ENCODE measurements around the gene DLGAP1. TPM values are rescaled to one million over a fixed set of nuclear protein-coding genes. Genes with fewer than 3 reads are reported as not detected.

The DLGAP1 gene
- total and polyA plus RNA-seq, 10 of the 15 experiments (the other 5 are each of a cell fraction or from before 2014, with no cell fraction given), result 0.23 to 27.6 (median 1.9) TPM

GRCh38 chr18:4299395-4299794 is 155.7 kb downstream of the DLGAP1 start (continued):
- TF ChIP-seq SREBF1 (IDR thresholded peaks at IDR 0.05; ENCODE audit: low read length), result no peak

- ChIA-PET SMC1A (ENCODE audit: uncharacterized antibody, unreplicated experiment) (interaction anchor here (0.8 to 9.2 kb wide), 22 partner anchors 8 to 764 kb away, joined by 3 to 49 read pairs (median 5); no protein-coding TSS in a partner anchor), POLR2A (interaction anchor here (1.0 to 2.5 kb wide), 10 partner anchors 9 to 99 kb away, joined by 3 to 12 read pairs (median 4); no protein-coding TSS in a partner anchor), RAD21 (ENCODE audit: unreplicated experiment) (interaction anchor here (0.9 to 6.0 kb wide), 10 partner anchors 8 to 92 kb away, joined by 3 to 25 read pairs (median 5); no protein-coding TSS in a partner anchor), CTCF (interaction anchor here (1.2 to 3.9 kb wide), 4 partner anchors 8 to 86 kb away, joined by 3 to 14 read pairs (median 6); no protein-coding TSS in a partner anchor)
- in situ Hi-C loops (cut with MboI), result no loop called here
- H3K79me2 ChIP-seq (ENCODE audit: control insufficient read depth, insufficient read depth, low read length), result no peaks in the 10 kb centered on the region
- H3K9ac ChIP-seq (ENCODE audit: control insufficient read depth, insufficient read depth, low read length), result no peak overlapping the region
- no peak overlapping the region for H3K27ac ChIP-seq (ENCODE audit: control insufficient read depth, insufficient read depth)
- H3K36me3 ChIP-seq (ENCODE audit: control insufficient read depth in 2 of 2, insufficient read depth in 2 of 2, low read length in 1 of 2), result peaks cover 0 to 1% of the 10 kb centered on the region in 2 experiments; a peak in 1 of 4 replicates
- no peak overlapping the region for H3K4me2 ChIP-seq (ENCODE audit: control insufficient read depth, insufficient read depth)
- no peak overlapping the region for H2AFZ ChIP-seq (ENCODE audit: control insufficient read depth, low read depth, low read length)
- no peaks in the 10 kb centered on the region; the same call in 2 of the 3 replicates for H3K9me3 ChIP-seq (replicated peaks; ENCODE audit: control insufficient read depth, insufficient read depth, low read length)
- no peaks in the 10 kb centered on the region for H4K20me1 ChIP-seq (ENCODE audit: control insufficient read depth, insufficient read depth)
- DNase-seq (ENCODE audit: low read depth, low spot score) (no peak), FAIRE-seq (no peak), ATAC-seq (peak; percentile 88)
- WGBS (ENCODE audit: insufficient coverage, insufficient replicate concordance, low lambda C conversion rate, missing lambda C conversion rate), result 94% methylated on average over 1 of the region's 1 CpG
- H3K4me1 ChIP-seq (ENCODE audit: control insufficient read depth, insufficient read depth, low read length), result no peaks in the 10 kb centered on the region
- H3K27me3 ChIP-seq (replicated peaks in 1 of 2; ENCODE audit: control insufficient read depth in 2 of 2, insufficient read depth in 2 of 2, low read length in 1 of 2), result no peaks in the 10 kb centered on the region
- intact Hi-C loops (cut with micrococcal nuclease; ENCODE audit: unreplicated experiment), result no loop called here
- no TSS peak for BruUV-seq (replicated peaks)
- H3K4me3 ChIP-seq, result no peak overlapping the region
- TF ChIP-seq SUZ12 (IDR thresholded peaks at IDR 0.05; ENCODE audit: unreplicated experiment) (no peak), ZZZ3 (IDR thresholded peaks at IDR 0.05; ENCODE audit: control insufficient read depth, insufficient read length, low read depth) (no peak), ATF7 (IDR thresholded peaks at IDR 0.05; ENCODE audit: low read depth) (peak; percentile 81), IKZF2 (IDR thresholded peaks at IDR 0.05) (no peak), EP300 (IDR thresholded peaks at IDR 0.05; ENCODE audit: borderline replicate concordance in 1 of 2, control insufficient read depth in 1 of 2, low read depth in 2 of 2, low read length in 2 of 2) (0 out of 4 replicates have a peak, but pooled peaks of 1 of the 2 experiments have one; percentile 9), TCF7 (IDR thresholded peaks at IDR 0.05; ENCODE audit: borderline replicate concordance) (no peak), ZNF217 (IDR thresholded peaks at IDR 0.05) (0 out of 2 replicates have a peak, but pooled peaks have one; percentile 28), MLLT1 (IDR thresholded peaks at IDR 0.05) (no peak), NBN (IDR thresholded peaks at IDR 0.05) (no peak), MXI1 (IDR thresholded peaks at IDR 0.05; ENCODE audit: low read depth, low read length) (no peak), TBL1XR1 (IDR thresholded peaks at IDR 0.05; ENCODE audit: low read depth, low read length) (no peak), RELA (IDR thresholded peaks at IDR 0.05; ENCODE audit: borderline replicate concordance, partially characterized antibody) (no peak), RBBP5 (conservative IDR thresholded peaks at IDR 0.05) (no peak), USF2 (IDR thresholded peaks at IDR 0.05; ENCODE audit: borderline replicate concordance, low read depth, low read length) (no peak), USF1 (IDR thresholded peaks at IDR 0.05; ENCODE audit: borderline replicate concordance, extremely low read length, insufficient read depth, low read depth, low read length) (no peak), SPI1 (IDR thresholded peaks at IDR 0.05; ENCODE audit: borderline replicate concordance, insufficient read depth, low read depth, low read length) (peak; percentile 22; the same call in 1 of the 2 replicates), SRF (IDR thresholded peaks at IDR 0.05; ENCODE audit: low read depth in 2 of 2, low read length in 2 of 2) (no peak), CHD4 (IDR thresholded peaks at IDR 0.05) (no peak), IRF3 (IDR thresholded peaks at IDR 0.05) (no peak)
Observed at GRCh38 chr18:4293337-4293736, 161.8 kb downstream of the DLGAP1 start.
